RWPE1 (cell line): Measurements from ENCODE around the gene CCT6B.

Experiments used
- CTCF ChIA-PET: fragments of 350-600 bp; sonication (Branson Sonifier 250); formaldehyde crosslinking; extraction: SDS; loops from one replicate; lab custom pipeline; 2021; lab: Yijun Ruan, JAX
- POLR2A ChIA-PET: fragments of 400-600 bp; formaldehyde crosslinking; extraction: SDS; loops from one replicate; lab custom pipeline; 2020; ENCODE audit warnings: antibody characterized with exemption; ENCODE audit not compliant: low non-redundant PET; lab: Yijun Ruan, JAX
- DNase-seq: peaks from one replicate; pipeline ENCODE4 v3.0.0; 2012; ENCODE audit warnings: low spot score
- H3K27ac ChIP-seq: fragments of 450-650 bp; 2 replicates; pipeline ENCODE4 v1.5.1; 2017
- CTCF ChIP-seq: fragments of 450-650 bp; conservative IDR thresholded peaks from 2 replicates; pipeline ENCODE4 v1.5.1; 2017; ENCODE audit warnings: low read depth, mild to moderate bottlenecking

CCT6B gene

GRCh38 chr17:34920676-34921075 is 40.6 kb downstream of the CCT6B start:
- no peak for TF ChIP-seq CTCF
- POLR2A ChIA-PET: no interaction called here
- H3K27ac ChIP-seq: no peak overlapping the region
- CTCF ChIA-PET: no interaction called here
- no peak for DNase-seq

GRCh38 chr17:34917381-34917780 is 43.9 kb downstream of the CCT6B start:
- ChIA-PET CTCF (no interaction called here), POLR2A (no interaction called here)
- no peak overlapping the region for H3K27ac ChIP-seq
- no peak for DNase-seq
- TF ChIP-seq CTCF: no peak

DNA sequence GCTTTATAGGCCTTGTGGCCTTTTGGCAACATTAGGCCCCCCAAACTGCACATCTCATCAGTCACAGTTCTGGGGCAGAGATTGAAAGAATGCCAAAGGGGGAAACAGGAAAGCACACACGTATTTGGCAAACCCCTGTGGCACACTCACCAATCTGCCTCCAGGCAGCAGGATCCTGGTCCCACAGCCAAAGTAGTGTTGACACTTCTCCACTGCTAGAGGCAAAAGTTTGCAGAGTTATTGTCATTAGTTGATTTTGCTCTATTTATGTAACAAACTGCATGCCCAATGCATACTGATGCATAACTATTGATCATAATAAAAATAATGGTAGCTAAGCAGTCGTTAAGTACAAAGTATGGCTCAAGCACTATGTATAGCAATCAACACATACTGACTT is 45.1 kb downstream of the CCT6B start:
- ChIA-PET CTCF (no interaction called here), POLR2A (no interaction called here)
- DNase-seq: no peak
- TF ChIP-seq CTCF: no peak
- no peak overlapping the region for H3K27ac ChIP-seq

GRCh38 chr17:34913001-34913400 is 48.3 kb downstream of the CCT6B start:
- ChIA-PET CTCF (no interaction called here), POLR2A (no interaction called here)
- H3K27ac ChIP-seq: no peak overlapping the region

GRCh38 chr17:34909040-34909439 is 52.2 kb downstream of the CCT6B start:
- H3K27ac ChIP-seq: no peak overlapping the region
- CTCF ChIA-PET: no interaction called here
- TF ChIP-seq CTCF: no peak
- POLR2A ChIA-PET: no interaction called here
- no peak for DNase-seq

More at GRCh38 chr17:34913001-34913400, 48.3 kb downstream of the CCT6B start:
- no peak for TF ChIP-seq CTCF
- DNase-seq: no peak

GRCh38 chr17:34902831-34903547 is 58.3 kb downstream of the CCT6B start:
- ChIA-PET POLR2A (no interaction called here), CTCF (no interaction called here)
- TF ChIP-seq CTCF: no peak
- DNase-seq: no peak
- no peak overlapping the region for H3K27ac ChIP-seq
